Measurements from ENCODE around the gene SLC38A8.
A peak's percentile ranks its signal among the peaks of the same experiment; 100 is the strongest.

SLC38A8 gene

DNA sequence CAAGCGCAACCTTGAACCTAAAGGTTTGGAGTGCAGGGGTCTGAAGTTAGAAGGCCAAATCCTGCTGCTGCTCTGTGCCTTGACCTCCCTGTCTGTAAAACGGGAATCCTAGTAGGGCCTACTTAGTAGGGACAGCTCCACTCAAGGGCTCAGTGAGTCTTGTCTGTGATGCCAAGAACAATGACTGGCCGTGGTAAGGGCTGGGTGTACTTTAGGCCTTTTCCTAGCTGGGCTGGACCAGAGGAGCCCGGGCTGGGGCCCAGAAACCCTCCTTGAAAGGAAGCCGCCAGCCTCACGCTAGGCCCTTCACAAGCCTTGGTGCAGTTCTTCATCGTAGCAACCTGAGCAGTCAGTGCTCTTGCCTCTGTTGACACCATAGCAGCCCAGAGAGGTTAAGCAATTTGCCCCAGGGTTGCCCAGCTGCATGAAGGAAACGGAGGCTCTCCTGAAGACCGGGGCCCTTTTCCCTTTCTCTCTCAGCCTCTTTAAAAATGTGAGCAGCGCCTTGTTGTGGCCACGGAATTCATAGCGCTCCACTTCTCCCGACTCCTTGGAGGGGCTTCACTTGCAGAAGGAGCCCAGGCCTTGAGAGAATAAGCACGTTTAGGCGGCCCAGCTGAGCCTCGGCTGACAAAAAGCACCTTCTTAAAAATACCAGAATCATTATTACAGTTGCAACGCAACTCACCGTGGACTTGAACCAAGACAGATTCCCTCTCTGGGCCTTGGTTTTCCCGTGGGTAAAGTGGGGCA, 70.2 kb downstream of the SLC38A8 start:
- H3K4me3 ChIP-seq (ENCODE audit: low read depth, low read length) = no peak overlapping the region

DNA sequence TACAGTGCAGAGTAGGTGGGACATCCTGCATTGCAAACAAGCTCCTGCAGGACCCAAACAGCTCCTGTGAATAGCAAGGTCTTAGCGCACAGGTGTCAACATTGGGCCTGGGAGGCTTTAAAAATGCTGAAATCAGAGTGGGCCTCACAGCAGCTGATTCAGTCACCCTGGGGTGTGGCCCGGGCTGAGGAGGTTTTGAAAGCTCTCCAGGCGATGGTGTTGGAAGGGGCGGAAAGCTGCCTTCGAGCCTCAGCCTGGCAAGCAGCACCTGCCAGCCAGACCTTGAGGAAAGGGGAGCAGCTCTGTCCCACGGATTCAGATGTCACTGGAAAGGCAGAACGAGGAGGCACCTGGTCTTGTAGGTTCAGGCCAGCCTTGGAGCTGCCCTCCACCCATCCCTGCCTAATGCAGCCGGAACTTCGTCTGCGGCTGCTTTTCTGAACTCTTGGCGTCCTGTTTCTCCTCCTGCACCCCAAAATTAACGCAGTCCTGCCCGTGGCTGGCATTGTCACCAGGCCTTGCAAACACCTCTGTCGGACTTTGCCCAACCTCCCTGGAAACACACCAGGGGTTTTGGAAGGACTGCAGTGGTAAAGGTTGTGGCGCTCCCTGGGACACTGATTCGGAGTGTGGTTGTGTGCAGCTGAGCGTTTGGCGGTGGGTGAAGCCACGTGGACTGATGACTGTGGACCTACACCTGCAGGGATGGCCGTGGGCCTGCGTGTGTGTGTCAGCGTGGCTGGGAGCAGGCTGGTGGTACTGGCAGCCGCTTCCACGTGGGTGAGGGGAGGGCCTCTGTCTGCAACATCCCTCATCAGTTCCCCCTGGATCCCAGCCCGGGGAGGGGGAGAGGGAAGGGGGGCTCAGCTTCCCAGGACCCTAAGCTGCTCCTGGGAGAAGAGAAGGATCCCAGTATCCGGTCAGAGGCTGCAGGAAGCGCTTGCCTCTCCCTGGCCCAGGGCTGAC, 71.1 kb downstream of the SLC38A8 start:
- H3K4me3 ChIP-seq (ENCODE audit: low read depth, low read length) = no peak overlapping the region

- no peak overlapping the region for H3K4me3 ChIP-seq (ENCODE audit: low read depth, low read length)
These were observed 72.2 kb downstream of the SLC38A8 start for GRCh38 chr16:83970430-83970815.

GRCh38 chr16:83969771-83970429, 72.7 kb downstream of the SLC38A8 start:
- H3K4me3 ChIP-seq (ENCODE audit: low read depth, low read length) = no peak overlapping the region

DNA sequence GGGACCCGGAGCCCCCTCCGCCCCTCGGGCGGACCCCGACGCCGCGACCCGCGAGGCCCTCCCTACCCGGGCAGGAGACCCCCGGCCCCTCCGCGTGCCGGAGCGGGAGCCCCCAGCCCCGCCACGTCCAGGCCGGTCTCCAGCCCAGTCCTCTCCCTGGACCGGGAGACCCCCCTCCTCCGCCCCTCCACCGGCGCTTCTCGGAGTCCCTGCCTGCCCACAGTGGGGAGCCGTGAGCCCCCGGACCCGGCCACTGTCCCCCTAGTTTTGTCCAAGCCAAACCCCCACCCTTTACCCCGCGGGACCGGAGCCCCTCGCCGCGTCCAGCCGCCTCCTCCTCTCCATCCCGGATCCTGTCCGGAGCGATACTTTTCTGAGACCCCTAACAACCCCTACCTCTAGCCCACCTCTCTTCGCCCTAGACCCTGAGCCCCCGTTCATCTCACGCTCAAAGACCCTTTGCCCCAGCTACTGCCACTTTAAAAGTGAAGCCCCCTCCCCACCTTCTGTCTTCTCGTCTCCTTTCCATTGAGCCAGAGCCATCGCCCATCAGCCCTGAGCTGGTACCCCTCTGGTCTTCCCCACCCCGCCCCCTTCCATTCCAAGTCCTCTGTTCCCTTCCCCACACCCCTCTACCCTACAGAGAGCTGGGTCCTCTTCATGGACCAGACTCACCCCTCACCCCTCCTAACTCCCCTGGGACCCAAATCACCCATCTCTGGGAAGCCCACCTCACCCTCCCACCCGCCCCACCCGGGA, 73.5 kb downstream of the SLC38A8 start:
- H3K4me3 ChIP-seq (ENCODE audit: low read depth, low read length) = peak overlapping the region; percentile 18

DNA sequence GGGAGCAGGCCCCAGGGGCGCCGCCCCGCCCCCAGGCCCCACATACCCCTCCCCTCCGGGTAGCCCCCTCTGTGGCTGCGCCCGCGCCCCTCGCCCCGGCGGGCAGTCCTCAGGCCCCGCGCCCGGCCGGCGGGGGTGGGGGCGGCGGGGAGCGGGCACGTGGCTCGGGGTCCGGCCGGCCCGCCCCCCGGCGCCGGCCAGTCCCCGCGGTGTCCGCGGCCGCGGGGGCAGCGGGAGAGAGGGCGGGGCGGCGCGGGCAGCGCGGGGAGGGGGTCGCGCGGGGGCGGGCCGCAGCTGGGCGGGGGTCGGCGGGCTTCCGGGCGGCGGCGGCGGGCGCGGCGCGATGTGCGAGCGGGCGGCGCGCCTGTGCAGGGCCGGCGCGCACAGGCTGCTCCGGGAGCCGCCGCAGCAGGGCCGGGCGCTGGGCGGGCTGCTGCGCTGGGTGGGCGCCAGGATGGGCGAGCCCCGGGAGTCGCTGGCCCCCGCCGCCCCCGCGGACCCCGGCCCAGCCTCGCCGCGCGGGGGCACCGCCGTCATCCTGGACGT, 74.2 kb downstream of the SLC38A8 start:
- H3K4me3 ChIP-seq (ENCODE audit: low read depth, low read length) = peak overlapping the region; percentile 18

DNA sequence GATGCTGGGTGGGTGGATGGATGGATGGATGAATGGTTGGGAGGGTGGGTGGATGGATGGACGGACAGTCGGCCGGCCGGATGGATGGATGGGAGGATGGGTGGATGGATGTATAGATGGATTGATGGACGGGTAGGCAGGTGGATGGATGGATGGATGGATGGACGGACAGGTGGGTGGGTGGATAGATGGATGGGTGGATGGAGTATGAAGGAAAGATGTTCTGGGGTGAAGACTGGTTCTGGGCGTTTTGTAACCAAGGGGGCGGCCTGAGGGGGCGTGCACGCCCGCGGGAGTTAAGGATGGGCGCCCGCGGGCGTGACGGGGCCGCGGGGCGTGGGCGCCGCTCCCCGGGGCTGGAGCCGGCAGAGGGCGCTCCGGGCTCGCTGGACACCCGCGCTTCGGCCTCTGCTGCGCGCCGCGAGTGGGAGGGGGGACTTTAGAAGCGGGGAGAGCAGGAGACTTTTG, 74.7 kb downstream of the SLC38A8 start, which contains the start of gene NECAB2:
TSS of gene NECAB2 (plus strand) at position 407 of the 468 bp plus-strand sequence. CDS start 405 bp downstream, outside the sequence.
- peak within 1 kb of the TSS; percentile 18 for H3K4me3 ChIP-seq (ENCODE audit: low read depth, low read length)

GRCh38 chr16:83967091-83967490, 75.5 kb downstream of the SLC38A8 start:
- H3K4me3 ChIP-seq (ENCODE audit: low read depth, low read length) = no peak overlapping the region

- H3K4me3 ChIP-seq (ENCODE audit: low read depth, low read length) = no peak overlapping the region
These were observed 76.4 kb downstream of the SLC38A8 start for GRCh38 chr16:83966153-83966696.

- H3K4me3 ChIP-seq (ENCODE audit: low read depth, low read length) = no peak overlapping the region
These were observed 77.0 kb downstream of the SLC38A8 start for GRCh38 chr16:83965444-83966152.

- H3K4me3 ChIP-seq (ENCODE audit: low read depth, low read length) = no peak overlapping the region
These were observed 77.7 kb downstream of the SLC38A8 start for GRCh38 chr16:83964684-83965443.

- H3K4me3 ChIP-seq (ENCODE audit: low read depth, low read length) = no peak overlapping the region
These were observed 79.1 kb downstream of the SLC38A8 start for GRCh38 chr16:83963277-83964119.

DNA sequence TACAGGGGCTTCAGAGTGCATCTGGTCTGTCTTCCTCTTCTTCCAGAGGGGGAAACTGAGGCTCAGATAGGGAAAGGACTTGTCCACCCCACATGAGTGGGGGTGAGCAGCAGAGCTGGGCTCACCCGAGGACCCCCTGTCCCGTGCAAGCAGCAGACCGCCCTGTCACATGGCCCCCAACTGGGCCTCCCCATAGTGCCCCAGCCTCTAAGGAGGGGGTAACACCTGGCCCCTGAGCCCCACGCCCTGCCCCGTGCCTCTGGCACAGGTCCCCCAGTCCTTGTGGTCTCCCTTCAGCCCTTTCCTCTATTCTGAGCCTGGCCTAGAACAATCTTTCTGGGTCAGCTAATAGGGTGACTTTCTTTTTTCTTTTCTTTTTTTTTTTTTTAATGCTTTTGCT, 81.0 kb downstream of the SLC38A8 start:
- H3K4me3 ChIP-seq (ENCODE audit: low read depth, low read length) = no peak overlapping the region

DNA sequence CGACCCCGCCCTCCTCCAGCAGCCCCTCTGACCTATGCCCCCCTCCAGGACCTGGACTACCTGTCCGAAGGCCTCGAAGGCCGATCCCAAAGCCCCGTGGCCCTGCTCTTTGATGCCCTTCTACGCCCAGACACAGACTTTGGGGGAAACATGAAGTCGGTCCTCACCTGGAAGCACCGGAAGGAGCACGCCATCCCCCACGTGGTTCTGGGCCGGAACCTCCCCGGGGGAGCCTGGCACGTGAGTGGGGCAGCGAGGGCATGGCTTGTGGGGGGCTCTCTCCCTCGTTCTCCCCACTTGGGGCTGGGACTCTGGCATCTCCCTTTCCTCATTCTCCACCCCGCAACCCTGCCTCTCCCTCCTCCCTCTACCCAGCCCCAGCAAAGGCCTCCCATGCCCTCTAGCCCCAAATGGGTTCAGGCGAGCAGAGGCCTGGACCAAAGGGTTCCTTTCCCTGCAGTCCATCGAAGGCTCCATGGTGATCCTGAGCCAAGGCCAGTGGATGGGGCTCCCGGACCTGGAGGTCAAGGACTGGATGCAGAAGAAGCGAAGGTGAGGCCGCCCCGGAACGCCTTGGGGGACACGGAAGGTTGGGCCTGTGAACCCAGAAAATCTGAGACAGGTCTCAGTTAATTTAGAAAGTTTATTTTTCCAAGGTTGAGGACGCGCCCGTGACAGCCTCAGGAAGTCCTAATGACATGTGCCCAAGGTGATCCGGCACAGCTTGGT, 81.9 kb downstream of the SLC38A8 start:
- no peak overlapping the region for H3K4me3 ChIP-seq (ENCODE audit: low read depth, low read length)

Data from iPS-11a (cell line).